KG1 (cell line): Measurements from ENCODE around the gene AKR7A3.
"Not testable (repeated sequence)": the region's sequence is repeated elsewhere in the genome, so short reads cannot be mapped to it uniquely, and the experiment has no call there.

Experiments
- DNase-seq: peaks from one replicate; lab custom pipeline; 2025; lab: John Stamatoyannopoulos, UW

Gene AKR7A3

DNA sequence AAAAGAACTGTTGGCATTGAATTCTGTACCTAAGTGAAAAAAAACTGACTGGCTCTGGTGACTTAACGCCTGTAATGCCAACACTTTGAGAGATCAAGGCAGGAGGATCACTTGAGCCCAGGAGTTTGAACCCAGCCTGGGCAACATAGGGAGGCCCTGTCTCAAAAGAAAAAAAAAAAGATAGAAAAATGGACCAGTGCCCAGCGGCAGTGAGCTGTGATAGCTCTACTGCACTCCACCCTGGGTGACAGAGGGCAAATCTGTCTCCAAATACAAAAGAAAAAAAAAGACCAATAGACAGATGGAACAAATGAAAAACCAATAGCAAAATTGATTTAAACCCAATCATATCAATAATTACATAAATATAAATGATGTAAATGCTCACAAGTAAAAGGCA, 674 bp upstream of the AKR7A3 start:
- DNase-seq = no peak

DNA sequence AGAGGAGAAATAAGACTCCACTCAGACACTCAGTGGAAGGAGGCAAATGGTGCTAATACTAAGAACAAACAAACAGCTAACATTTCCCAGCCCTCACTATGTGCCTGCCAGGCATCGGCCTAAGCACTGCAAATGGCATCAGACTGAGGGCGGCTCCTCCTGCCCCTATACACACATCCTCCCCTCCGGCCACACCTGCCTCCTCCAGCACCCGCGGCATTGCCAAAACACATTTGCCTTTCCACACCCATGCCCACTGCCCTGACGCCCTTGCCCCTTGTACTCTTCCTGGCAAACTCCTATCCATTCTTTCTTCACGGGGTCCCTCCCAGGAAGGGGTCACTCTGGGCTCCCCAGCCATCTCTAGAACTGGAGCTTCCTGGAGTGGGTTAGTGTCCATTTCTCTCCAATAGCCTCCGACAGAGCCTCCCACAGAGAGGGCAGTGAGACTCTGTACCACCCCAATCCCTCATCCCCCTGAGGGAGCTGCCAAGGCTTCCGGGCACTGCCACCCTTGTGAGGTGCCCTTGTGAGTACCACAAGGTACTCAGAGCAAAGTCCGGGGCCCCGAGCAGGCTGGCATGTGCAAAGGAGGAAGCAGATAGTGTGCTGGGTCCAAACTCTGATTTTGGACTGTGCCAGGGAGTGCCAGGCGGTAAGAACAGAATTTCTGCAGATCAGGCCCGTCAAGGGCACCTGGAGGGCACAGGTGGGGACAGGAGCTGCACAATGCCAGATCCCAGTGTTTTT, 959 bp downstream of the AKR7A3 start:
- no peak for DNase-seq

DNA sequence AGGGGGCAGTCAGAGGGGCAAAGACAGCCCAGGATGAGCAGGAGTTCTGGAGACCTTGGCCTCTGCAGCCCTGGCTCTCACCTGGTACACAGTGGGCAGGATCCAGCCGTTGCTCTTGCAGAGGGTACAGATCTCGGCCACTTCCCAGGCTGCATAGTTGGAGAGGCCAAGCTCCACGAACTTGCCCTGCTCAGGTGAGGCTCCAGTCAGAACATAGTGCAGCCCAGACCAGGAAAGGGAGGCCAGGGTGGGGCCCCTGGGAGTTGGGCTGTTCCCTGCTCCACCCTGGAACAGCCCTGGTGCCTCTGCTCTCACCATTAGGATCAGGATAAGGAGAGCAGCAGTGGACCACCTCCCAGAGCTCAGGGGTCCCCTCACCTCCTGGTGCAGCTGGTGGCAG, 2.8 kb downstream of the AKR7A3 start:
- DNase-seq = not testable (repeated sequence)

DNA sequence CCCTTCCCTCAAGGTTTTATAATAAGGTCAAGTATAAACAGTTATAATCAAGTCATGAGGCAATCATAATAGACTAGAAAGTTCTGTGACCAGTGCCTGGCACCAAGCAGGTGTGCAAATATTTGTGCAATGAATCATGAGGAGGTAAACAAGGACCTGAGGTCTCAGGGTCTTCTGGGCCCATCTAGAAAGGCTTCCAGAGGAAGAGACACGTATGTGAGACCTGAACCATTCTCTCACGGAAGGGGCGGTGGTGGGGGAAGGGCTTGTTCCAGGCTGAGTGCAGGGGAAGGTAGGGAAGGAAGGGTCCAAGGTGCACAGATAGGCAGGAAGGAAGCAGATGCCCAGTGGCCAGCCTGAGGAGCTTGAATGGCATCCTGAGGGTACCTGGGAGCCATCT, 3.2 kb downstream of the AKR7A3 start:
- DNase-seq = not testable (repeated sequence)

DNA sequence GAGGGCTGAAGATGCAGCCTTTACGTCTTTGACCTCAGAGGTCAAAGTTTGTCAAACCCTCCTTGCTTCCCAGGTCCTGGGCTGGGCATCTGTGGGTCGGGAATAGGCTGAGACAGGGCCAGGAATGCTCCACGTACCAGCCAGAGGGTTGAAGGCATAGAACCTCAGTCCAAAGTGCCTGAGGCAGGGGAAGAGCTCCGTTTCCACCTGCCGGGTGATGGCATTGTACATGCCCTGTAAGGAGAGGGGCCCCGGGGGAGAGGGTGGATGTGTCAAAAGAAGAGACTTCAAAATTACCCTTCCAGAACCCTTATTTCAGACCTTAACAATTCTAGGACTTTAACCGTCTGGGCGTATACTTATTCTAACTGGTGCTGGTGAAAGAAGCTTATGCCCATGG, 3.7 kb downstream of the AKR7A3 start:
- no peak for DNase-seq

DNA sequence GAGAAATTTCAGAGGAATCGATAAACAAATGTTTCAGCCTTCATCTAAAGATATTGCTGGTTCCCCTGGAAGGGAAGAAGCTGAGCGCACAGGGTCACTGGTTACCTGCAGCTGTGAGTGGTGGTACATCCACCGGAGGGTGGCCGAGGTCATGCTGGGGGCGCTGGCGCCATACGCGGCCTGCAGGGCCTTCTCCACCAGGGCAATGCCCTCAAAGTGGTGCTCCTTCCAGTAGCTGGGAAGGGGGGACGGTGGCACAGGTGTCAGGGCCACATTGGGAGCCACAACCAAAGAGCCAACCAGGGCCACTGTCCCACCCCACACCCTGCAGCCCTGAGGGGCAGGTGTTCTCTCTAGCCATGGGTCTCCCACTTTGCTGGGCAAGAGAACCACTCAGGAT, 4.7 kb downstream of the AKR7A3 start:
- DNase-seq = no peak

DNA sequence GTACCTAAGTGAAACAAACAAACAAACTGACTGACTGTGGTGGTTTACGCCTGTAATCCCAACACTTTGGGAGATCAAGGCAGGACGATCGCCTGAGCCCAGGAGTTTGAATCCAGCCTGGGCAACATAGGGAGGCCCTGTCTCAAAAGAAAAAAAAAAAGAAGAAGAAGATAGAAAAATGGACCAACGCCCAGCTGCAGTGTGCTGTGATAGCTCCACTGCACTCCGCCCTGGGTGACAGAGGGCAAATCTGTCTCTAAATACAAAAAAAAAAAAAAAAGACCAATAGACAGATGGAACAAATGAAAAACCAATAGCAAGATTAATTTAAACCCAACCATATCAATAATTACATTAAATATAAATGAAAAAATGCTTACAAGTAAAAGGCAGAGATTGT, 13.9 kb downstream of the AKR7A3 start:
- no peak for DNase-seq

DNA sequence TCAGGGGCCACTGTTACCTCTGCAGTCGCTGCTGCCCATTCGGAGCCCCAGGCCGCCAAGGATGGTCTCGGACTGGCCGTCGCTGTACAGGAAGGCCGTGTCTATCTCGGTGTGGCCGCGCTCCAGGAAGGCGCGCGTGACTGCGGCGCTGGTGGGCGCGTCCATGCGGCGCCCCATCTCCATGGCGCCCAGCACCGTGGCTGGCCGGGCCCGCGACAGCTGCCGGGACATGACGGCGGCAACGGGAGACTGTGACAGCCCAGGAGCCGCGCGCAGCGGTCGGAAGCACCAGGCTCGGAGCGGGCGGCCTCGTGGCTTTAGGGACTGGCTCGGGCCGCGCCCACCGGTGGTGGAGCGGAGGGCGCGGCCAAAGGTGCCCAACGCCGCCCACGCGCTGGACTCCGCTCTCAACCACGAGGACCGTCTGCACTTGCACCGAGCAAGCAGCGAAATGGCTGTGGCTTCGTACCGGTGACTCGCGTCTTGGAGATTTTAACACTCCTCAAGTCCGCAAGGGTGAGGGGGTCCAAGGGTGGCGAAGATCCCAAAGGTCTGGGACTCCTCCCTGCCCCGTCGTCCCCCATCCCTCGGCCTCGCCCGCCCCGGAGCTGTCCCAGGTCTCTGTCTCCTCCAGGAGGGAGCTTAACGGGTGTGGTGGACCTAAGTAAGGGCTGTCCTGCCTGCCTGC, 14.6 kb downstream of the AKR7A3 start:
- DNase-seq = not testable (repeated sequence)

DNA sequence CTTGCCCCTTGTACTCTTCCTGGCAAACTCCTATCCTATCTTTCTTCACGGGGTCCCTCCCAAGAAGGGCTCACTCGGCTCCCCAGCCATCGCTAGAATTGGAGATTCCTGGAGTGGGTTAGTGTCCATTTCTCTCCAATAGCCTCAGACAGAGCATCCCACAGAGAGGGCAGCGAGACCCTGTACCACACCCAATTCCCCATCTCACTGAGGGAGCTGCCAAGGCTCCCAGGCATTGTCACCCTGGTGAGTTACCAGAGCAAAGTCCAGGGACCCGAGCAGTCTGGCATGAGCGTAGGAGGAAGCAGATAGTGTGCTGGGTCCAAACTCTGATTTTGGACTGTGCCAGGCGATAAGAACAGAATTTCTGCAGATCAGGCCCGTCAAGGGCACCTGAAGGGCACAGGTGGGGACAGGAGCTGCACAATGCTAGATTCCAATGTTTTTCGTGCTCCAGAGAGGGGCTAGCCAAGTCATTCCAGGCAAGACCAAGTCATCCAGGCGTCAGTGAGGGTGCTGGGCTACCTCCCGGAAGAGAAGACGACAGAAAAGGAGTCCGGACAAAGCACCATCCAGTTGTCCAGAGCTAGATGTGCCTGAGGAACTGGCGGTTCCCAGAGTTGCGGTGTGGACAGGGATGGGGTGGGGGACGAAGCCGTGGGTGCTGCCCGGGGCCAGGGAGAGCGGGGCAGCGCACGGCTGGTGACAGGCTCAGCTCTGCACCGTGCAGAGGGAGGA, 15.3 kb downstream of the AKR7A3 start:
- DNase-seq = no peak

DNA sequence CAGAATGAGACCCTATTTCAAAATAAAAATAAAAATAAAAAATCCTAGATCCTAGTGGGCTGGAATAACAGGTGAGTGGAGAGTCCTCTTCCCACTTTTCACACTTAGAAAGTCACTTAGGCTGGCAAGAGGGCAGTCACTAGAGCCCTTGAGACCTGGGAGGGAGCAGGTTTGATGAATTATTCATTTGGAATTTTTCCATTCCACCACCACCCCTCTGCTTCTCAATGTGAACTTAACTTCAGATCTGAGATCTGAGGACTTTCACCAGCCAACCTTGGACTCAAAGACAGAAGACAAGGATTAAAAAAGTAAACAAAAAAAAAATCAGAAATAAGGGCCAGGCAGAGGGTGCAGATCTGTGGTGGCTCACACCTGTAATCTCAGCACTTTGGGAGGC, 16.5 kb downstream of the AKR7A3 start:
- DNase-seq = no peak

DNA sequence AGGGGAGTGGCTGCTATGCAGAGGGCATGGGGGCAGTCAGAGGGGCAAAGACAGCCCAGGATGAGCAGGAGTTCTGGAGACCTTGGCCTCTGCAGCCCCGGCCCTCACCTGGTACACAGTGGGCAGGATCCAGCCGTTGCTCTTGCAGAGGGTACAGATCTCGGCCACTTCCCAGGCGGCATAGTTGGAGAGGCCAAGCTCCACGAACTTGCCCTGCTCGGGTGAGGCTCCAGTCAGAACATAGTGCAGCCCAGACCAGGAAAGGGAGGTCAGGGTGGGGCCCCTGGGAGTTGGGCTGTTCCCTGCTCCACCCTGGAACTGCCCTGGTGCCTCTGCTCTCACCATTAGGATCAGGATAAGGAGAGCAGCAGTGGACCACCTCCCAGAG, 18.2 kb downstream of the AKR7A3 start:
- DNase-seq = not testable (repeated sequence)

DNA sequence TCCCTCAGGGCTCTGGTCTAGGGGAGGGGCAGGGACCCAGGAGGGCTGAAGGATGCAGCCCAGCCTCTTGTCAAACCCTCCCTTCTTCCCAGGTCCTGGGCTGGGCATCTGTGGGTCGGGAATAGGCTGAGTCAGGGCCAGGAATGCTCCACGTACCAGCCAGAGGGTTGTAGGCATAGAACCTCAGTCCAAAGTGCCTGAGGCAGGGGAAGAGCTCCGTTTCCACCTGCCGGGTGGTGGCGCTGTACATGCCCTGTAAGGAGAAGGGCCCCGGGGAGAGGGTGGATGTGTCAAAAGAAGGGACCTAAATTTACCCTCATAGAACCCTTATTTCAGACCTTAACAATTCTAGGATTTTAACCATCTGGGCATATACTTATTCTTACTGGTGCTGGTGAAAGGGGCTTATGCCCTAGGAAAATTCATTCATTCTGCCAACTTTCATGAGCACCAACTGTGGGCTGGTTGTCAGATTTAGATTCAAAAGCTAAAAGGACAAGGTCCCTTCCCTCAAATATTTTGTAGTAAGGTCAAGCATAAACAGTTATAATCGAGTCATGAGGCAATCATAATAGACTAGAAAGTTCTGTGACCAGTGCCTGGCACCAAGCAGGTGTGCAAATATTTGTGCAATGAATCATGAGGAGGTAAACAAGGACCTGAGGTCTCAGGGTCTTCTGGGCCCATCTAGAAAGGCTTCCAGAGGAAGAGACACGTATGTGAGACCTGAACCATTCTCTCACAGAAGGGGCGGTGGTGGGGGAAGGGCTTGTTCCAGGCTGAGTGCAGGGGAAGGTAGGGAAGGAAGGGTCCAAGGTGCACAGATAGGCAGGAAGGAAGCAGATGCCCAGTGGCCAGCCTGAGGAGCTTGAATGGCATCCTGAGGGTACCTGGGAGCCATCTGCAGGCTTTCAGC, 18.9 kb downstream of the AKR7A3 start:
- not testable (repeated sequence) for DNase-seq

DNA sequence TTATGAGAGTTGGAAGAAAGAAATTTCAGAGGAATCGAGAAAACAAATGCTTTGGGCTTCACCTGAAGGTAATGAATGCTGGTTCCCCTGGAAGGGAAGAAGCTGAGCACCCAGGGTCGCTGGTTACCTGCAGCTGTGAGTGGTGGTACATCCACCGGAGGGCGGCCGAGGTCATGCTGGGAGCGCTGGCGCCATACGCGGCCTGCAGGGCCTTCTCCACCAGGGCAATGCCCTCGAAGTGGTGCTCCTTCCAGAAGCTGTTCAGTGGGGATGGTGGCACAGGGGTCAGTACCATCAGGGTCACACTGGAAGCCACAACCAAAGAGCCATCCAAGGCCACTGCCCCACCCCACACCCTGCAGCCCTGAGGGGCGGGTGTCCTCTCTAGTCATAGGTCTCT, 20.1 kb downstream of the AKR7A3 start:
- no peak for DNase-seq

DNA sequence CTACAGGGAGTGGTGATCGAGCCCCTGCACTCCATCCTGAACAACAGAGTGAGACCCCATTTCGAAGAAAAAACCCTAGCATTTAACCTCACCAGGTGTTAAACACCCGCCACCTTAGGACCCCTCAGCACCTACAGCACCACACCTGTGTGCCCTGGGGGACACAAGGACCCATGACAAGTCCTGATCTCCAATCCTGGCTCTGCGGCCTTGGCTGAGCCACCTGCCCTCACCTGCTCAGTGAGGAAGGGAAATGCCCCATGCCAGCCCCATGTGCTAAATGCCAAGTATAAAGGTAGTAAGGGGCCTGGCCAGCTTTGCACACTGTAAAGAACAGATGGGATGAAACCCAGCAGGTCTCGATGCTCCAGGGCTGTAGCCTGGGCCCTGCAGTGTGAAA, 25.8 kb downstream of the AKR7A3 start:
- DNase-seq = no peak

DNA sequence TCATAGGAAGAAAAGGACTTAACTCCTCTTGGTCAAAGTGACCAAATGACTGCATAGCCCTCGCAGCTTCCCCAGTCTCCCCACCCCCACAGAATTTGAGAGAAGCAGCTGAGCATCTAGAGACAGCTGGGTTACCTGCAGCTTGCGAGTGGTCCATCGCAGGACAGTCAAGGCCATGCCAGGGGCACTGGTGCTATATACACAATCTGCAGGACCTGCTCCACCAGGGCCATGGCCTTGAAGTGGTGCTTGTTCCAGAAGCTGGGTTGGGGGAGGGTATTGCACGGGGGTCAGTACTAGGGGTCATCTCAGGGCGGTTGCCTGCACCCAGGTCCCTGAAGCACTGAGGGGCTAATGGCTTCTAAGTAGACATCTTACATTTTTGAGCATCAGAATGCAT, 26.5 kb downstream of the AKR7A3 start:
- no peak for DNase-seq

DNA sequence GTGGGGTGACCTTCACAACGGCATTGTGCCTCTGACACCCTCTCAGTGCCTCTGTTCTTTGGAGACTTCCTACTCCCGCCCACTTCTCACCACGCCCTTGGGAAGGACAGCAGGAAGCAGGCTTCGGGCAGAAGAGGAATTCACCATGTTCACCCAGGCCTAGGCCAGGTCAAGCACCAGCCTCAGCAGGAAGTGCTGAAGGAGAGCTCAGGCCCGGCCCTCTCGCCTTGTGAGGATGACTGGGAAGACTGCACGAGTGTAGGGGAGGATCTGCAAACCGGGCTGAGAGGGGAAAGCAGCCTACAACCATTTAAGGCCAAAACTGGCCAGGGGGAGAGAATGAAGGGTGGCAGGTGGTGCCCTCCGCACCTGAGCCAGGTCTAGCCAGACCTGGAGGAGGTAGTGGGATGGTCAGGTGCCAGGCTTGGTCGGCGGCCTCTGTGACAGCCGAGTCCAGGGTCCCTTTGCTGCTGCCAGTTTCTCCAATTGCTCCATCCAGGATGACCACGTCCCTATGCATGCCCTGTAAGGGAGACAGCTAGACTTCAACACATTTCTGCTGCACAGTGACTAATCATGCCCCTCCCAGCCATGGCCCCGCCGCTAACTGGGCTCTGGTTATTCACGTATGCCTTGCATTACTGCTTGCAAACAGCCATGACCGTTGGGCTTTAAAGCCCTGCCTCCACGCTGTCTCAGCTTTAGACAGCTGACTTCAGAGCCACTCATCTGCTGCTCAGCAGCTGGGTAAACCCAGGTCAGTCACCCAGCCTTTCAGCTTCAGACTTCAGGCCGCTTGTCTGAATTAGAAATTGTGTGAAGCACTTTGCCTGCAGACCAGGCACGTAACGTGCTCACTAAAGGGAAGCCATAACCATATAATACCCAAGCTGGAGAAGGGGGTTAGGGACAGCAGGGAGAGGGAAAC, 28.1 kb downstream of the AKR7A3 start:
- DNase-seq = no peak

DNA sequence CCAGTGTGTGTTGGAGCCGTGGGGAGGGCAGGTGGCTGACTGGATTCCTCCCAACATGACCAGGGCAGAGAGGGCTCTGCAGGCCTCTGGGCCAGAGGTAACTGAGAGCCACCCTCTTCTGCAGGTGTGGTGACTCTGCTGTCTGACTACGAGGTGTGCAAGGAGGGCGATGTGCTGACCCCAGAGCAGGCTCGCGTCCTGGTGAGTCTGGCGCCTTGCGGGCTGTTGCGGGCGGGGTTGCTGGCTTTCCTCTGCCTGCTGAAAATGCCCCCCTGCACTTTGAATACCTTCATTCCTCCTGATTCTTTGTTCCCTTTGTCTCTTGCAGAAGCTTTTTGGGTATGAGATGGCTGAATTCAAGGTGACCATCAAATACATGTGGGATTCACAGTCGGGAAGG, 30.2 kb downstream of the AKR7A3 start:
- no peak for DNase-seq

DNA sequence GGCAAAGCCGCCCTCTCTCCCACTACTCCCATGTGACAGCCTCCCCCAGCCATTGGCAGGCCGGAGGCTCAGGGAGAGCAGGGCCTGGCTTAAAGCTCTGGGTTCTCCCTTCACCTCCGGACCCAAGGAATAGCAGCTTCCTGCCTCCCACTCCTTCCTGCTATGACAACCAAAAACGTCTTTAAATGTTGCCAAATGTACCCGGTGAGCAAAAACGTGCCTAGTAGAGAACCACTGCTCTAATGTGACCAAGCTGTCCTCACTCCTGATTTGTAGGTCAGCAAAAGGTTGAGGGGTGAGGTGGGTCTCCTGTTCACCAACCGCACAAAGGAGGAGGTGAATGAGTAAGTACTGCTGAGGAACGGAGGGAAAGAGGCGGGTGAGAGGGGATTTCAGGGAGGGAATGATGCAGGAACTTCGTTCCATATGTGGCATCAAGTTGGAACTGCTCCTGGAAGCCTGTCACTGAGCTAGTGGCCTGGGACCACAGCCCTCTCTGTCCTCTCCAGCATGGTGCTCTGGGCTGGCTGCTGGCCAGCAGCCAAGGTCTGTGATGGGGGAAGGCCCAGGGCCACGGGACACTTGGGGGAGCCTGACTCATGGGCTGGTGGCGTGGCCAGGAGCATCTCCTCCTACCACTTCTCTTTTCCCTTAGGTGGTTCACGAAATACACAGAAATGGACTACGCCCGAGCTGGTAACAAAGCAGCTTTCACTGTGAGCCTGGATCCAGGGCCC, 31.2 kb downstream of the AKR7A3 start:
- DNase-seq = no peak

DNA sequence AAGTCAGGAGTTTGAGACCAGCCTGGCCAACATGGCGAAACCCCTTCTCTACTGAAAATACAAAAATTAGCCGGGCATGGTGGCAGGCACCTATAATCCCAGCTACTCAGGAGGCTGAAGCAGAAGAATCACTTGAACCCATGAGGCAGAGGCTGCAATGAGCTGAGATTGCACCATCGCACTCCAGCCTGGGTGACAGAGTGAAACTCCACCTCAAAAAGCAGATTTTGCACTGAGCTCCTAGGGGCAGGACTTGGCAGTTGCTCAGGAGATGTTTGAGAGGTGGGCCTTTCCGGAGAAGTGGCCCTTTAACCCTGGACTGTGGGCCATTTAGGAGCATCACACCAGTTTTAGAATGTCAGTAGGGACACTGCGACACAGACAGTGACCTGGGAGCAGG, 32.3 kb downstream of the AKR7A3 start:
- DNase-seq = not testable (repeated sequence)

DNA sequence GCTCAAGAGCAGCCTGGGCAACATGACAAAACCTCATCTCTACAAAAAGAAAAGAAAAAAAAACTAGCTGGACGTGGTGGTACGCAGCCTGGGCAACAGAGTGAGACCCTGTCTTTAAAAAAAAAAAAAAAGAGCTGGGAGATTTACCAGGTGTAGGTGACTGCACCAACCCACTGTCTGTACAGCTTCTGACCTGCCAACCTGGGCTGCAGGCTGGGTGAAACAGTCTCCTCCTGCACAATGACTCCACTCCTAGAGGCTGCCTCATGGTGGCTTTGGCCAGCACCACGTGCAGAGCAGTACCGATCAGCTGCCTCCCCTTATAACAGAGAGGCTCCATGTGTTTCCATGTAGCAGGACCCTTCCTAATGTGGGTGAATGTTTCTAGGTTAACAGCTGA, 33.3 kb downstream of the AKR7A3 start:
- no peak for DNase-seq
